HepG2 (cell line): ENCODE results near the gene SPIRE1. TPM values are rescaled to one million over a fixed set of nuclear protein-coding genes. Genes with fewer than 3 reads are reported as not detected.

Experiments used
- ARNTL ChIP-seq: sonication (generic); formaldehyde crosslinking; IDR thresholded peaks from 2 replicates; pipeline ENCODE4 v1.4.0; 2020; ENCODE audit warnings: mild to moderate bottlenecking, missing genetic modification reagents
- ASH2L ChIP-seq: fragments of 300-600, 200-600 bp; sonication (generic); IDR thresholded peaks from 2 replicates; pipeline ENCODE4 v1.7.0; 2017; ENCODE audit warnings: low read depth, mild to moderate bottlenecking, moderate library complexity, mixed read lengths, low read length; ENCODE audit not compliant: insufficient read length
- GPN1 ChIP-seq: sonication (generic); formaldehyde crosslinking; IDR thresholded peaks from 2 replicates; pipeline ENCODE4 v1.5.1; 2020; ENCODE audit warnings: missing genetic modification reagents, borderline replicate concordance
- HOXD1 ChIP-seq: sonication (generic); formaldehyde crosslinking; IDR thresholded peaks from 2 replicates; pipeline ENCODE4 v1.5.0; 2020; ENCODE audit warnings: missing genetic modification reagents
- KDM4B ChIP-seq: sonication (generic); formaldehyde crosslinking; IDR thresholded peaks from 2 replicates; pipeline ENCODE4 v1.4.0; 2020; ENCODE audit warnings: missing genetic modification reagents
- KLF16 ChIP-seq, 2 experiments: sonication (generic) in 1 of 2; formaldehyde crosslinking in 1 of 2; IDR thresholded peaks; 2 replicates each; pipeline versions ENCODE4 v1.6.1 to v1.8.0; 2016 to 2023; ENCODE audit warnings: missing genetic modification reagents in 2 of 2, missing compliant biosample characterization in 1 of 2
- MIXL1 ChIP-seq: IDR thresholded peaks from 2 replicates; pipeline ENCODE4 v1.6.1; 2016
- NCOR1 ChIP-seq: fragments of 200-600 bp; sonication (generic); IDR thresholded peaks from 2 replicates; pipeline ENCODE4 v1.7.0; 2017; ENCODE audit warnings: antibody characterized with exemption, low read length, borderline replicate concordance
- NFE2L1 ChIP-seq: sonication (generic); formaldehyde crosslinking; IDR thresholded peaks from 2 replicates; pipeline ENCODE4 v1.4.0; 2020; ENCODE audit warnings: missing genetic modification reagents, mild to moderate bottlenecking, borderline replicate concordance
- TCF7 ChIP-seq: sonication (generic); IDR thresholded peaks from 2 replicates; pipeline ENCODE4 v1.6.1; 2016; ENCODE audit warnings: antibody characterized with exemption, low read depth
- TEF ChIP-seq: sonication (generic); formaldehyde crosslinking; IDR thresholded peaks from 2 replicates; pipeline ENCODE4 v1.5.0; 2020; ENCODE audit warnings: missing genetic modification reagents
- THAP9 ChIP-seq: sonication (generic); formaldehyde crosslinking; IDR thresholded peaks from 2 replicates; pipeline ENCODE4; 2020; ENCODE audit warnings: missing genetic modification reagents, mild to moderate bottlenecking, borderline replicate concordance
- ZBTB10 ChIP-seq: sonication (generic); formaldehyde crosslinking; IDR thresholded peaks from 2 replicates; pipeline ENCODE4 v1.4.0; 2020; ENCODE audit warnings: missing genetic modification reagents, borderline replicate concordance
- ZBTB25 ChIP-seq: IDR thresholded peaks from 2 replicates; pipeline ENCODE4 v1.6.1; 2018; ENCODE audit warnings: missing genetic modification reagents
- ZMYM4 ChIP-seq: sonication (generic); formaldehyde crosslinking; IDR thresholded peaks from 2 replicates; pipeline ENCODE4 v1.8.1; 2023; ENCODE audit warnings: mild to moderate bottlenecking, missing genetic modification reagents
- ZNF136 ChIP-seq: sonication (generic); formaldehyde crosslinking; IDR thresholded peaks from 2 replicates; pipeline ENCODE4 v1.8.1; 2022; ENCODE audit warnings: low read depth, mild to moderate bottlenecking, moderate library complexity, missing genetic modification reagents
- ZNF501 ChIP-seq: sonication (generic); formaldehyde crosslinking; IDR thresholded peaks from 2 replicates; pipeline ENCODE4 v1.5.1; 2020; ENCODE audit warnings: mild to moderate bottlenecking, moderate library complexity, missing genetic modification reagents
- ZNF616 ChIP-seq: sonication (generic); formaldehyde crosslinking; IDR thresholded peaks from 2 replicates; pipeline ENCODE4 v1.5.0; 2020; ENCODE audit warnings: low read depth, mild to moderate bottlenecking, missing genetic modification reagents
- ZNF639 ChIP-seq: conservative IDR thresholded peaks from 2 replicates; pipeline ENCODE4 v1.6.1; 2018; ENCODE audit warnings: missing genetic modification reagents
- ZNF703 ChIP-seq: sonication (generic); formaldehyde crosslinking; IDR thresholded peaks from 2 replicates; pipeline ENCODE4 v1.5.1; 2020; ENCODE audit warnings: missing genetic modification reagents, mild to moderate bottlenecking, moderate library complexity, borderline replicate concordance
- polyA plus RNA-seq, 8 experiments: library from polyadenylated mRNA; depleted of rRNA in 3 of 8; stranded (reverse) in 7 of 8; unstranded in 1 of 8; fragments of >200 nt; fragmentation: Illumina TruSeq in 4 of 8; extraction: Trizol in 4 of 8; gene quantifications; 2 replicates each; pipeline versions ENCODE4 v1.2.1 to v1.2.3, GENCODE V29; 2011 to 2016; ENCODE audit warnings: low read depth in 4 of 8, missing spikeins in 1 of 8, mixed read lengths in 1 of 8; ENCODE audit not compliant: insufficient read depth in 1 of 8
- total RNA-seq, 5 experiments: library from RNA; depleted of rRNA; stranded (reverse); fragments of >200 nt; fragmentation: Illumina TruSeq; extraction: Trizol; gene quantifications; 2 replicates each; pipeline ENCODE4 v1.2.3, GENCODE V29; 2016; ENCODE audit warnings: low read depth in 1 of 5

Gene SPIRE1
- total and polyA plus RNA-seq, 2 of the 13 experiments (the other 11 are each of a cell fraction or from before 2014, with no cell fraction given) = 9.9 to 21.3 TPM

GRCh38 chr18:12703096-12703567 is 45.2 kb upstream of the SPIRE1 start (continued):
- TF ChIP-seq ZBTB10 = no peak
- TF ChIP-seq GPN1 (CRISPR knock-in tag) = no peak
- TF ChIP-seq TEF = no peak
- no peak for TF ChIP-seq ARNTL (CRISPR knock-in tag)
- no peak for TF ChIP-seq ZNF616 (CRISPR knock-in tag)
- peak; percentile 59 for TF ChIP-seq ASH2L
- no peak for TF ChIP-seq ZNF136 (CRISPR knock-in tag)
- TF ChIP-seq THAP9 (CRISPR knock-in tag) = 0 out of 2 replicates have a peak, but pooled peaks have one; percentile 25
- TF ChIP-seq ZNF703 (CRISPR knock-in tag) = no peak
- TF ChIP-seq HOXD1 (CRISPR knock-in tag) = no peak
- TF ChIP-seq NFE2L1 (CRISPR knock-in tag) = no peak
- TF ChIP-seq ZNF501 (CRISPR knock-in tag) = no peak
- peak in 1 of 2 experiments; percentile 13; a peak in 1 of 4 replicates for TF ChIP-seq KLF16 (CRISPR knock-in tag; IDR thresholded peaks at IDR 0.05)
- no peak for TF ChIP-seq MIXL1
- no peak for TF ChIP-seq KDM4B (CRISPR knock-in tag)
- no peak for TF ChIP-seq TCF7
- TF ChIP-seq ZBTB25 (CRISPR knock-in tag) = peak; percentile 43; the same call in 1 of the 2 replicates
- TF ChIP-seq ZNF639 = no peak
- peak; percentile 7; the same call in 1 of the 2 replicates for TF ChIP-seq ZMYM4 (CRISPR knock-in tag)
- TF ChIP-seq NCOR1 = no peak
